Adrenal gland (tissue), 12 donors: ENCODE measurements around the gene MAST4. TPM values are rescaled to one million over a fixed set of nuclear protein-coding genes. Genes with fewer than 3 reads are reported as not detected.

Experiments
- DNase-seq, 7 donors: peaks; one replicate each; pipeline ENCODE4 v3.0.0-alpha.2; 2019 to 2020
- H3K27ac ChIP-seq, 5 donors: fragments of 200-600 bp; sonication (generic) in 4 of 5; 1 replicate in 3 of 5; 2 replicates in 2 of 5; pipeline versions ENCODE4 v1.5.1 to v1.8.0; 2016 to 2020; ENCODE audit warnings: mild to moderate bottlenecking in 1 of 5
- H3K27me3 ChIP-seq: fragments of 200-600 bp; 2 replicates; pipeline ENCODE4 v1.8.0; 2021
- H3K36me3 ChIP-seq, 2 donors: fragments of 200-600 bp; replicated peaks in 1 of 2; 1 replicate in 1 of 2; 2 replicates in 1 of 2; pipeline versions ENCODE4 v1.5.1 to v1.8.0; 2018 to 2022
- H3K4me1 ChIP-seq, 2 donors: fragments of 200-600 bp; replicated peaks in 1 of 2; 1 replicate in 1 of 2; 2 replicates in 1 of 2; pipeline versions ENCODE4 v1.5.1 to v1.8.0; 2018 to 2021
- H3K4me3 ChIP-seq, 4 donors: fragments of 200-600 bp; sonication (generic) in 3 of 4; one replicate each; pipeline ENCODE4 v1.5.1; 2016 to 2018
- H3K9me3 ChIP-seq, 3 donors: fragments of 200-600 bp; sonication (generic) in 1 of 3; replicated peaks in 1 of 3; 1 replicate in 2 of 3; 2 replicates in 1 of 3; pipeline versions ENCODE4 v1.5.1 to v1.8.0; 2016 to 2021
- CTCF ChIP-seq, 6 experiments: fragments of 450-650 bp in 4 of 6; fragments of 200-600 bp in 2 of 6; sonication (generic) in 1 of 6; IDR thresholded peaks; 1 replicate in 5 of 6; 2 replicates in 1 of 6; pipeline versions ENCODE4 v1.5.1 to v1.8.0; 2016 to 2021; ENCODE audit warnings: antibody characterized with exemption in 6 of 6, mild to moderate bottlenecking in 2 of 6, moderate library complexity in 1 of 6
- POLR2A ChIP-seq, 2 donors: fragments of 450-650 bp; IDR thresholded peaks; one replicate each; pipeline ENCODE4 v1.6.1; 2017; ENCODE audit warnings: antibody characterized with exemption in 2 of 2, mild to moderate bottlenecking in 2 of 2, moderate library complexity in 1 of 2
- WGBS, 4 donors: extraction: QIAGEN DNeasy Blood & Tissue Kit in 2 of 4; methylation state at CpG; one replicate each; pipeline versions ENCODE4 v1.1.5 to v1.1.7; 2013 to 2017; 5-methylcytosine and 5-hydroxymethylcytosine counted together
- intact Hi-C, 2 donors: fragments of 100-400 bp; cut with DNase I; formaldehyde crosslinking; loops; one replicate each; pipeline versions ENCODE4 v1.14.1 to v1.15.0; 2022 to 2023
- polyA plus RNA-seq, 3 donors: library from polyadenylated mRNA; stranded (reverse); fragments of 200-250 nt in 2 of 3; fragments of 350-450 nt in 1 of 3; fragmentation: Illumina TruSeq in 1 of 3; extraction: RNeasy Lipid Tissue Mini Kit (QIAGEN cat#74804) in 1 of 3; gene quantifications; one replicate each; pipeline ENCODE4 v1.2.3, GENCODE V29; 2013 to 2014
- total RNA-seq, 9 donors: library from RNA; depleted of rRNA in 4 of 9; stranded (reverse); fragments of >200 nt in 4 of 9; fragments of 120-200 nt in 1 of 9; fragmentation: NEBNext Ultra II Directional in 1 of 9; extraction: Animal tissue kit (Norgen Biotek cat#: 25700) in 1 of 9; gene quantifications; one replicate each; pipeline versions ENCODE4 v1.1.0 to v1.2.4, GENCODE V29; 2013 to 2023
- donor health status: healthy with polysubstance abuse.
- donor health status: Bipolar disorder and iron deficiency.
- donor health status: DM: yes; HTN: yes; CAD: no.
- donor health status: DM: no; HTN: no; CAD: no.
- donor health status: DM: no; HTN: no; CAD: no.
- donor health status: DM: yes; HTN: yes; CAD: no.

The MAST4 gene
- total and polyA plus RNA-seq, 12 donors = 12.3 to 95.0 (median 42.8) TPM

DNA sequence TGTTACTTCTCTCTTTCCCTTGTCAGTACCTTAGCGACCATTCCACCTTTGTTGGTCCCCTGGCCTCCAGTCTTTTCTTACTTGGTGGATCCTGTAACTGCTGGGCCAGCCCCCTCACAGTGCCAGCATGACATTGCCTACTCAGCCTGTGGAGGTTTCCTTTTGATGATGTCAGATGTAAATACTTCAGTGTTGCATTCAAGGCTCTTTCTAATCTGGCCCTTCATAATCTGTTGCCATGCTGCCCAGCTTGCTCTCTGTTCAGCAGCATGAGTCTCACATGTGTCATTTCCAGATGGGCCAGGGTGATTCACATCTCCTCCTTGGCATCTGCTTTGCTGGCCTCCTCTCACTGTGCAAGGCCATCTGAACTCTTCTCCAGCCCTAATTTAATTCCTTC is 57.1 kb downstream of the MAST4 start:
- H3K27me3 ChIP-seq = no peaks in the 10 kb centered on the region
- intact Hi-C loops = no loop called here
- 76 to 81% (median 78%) methylated on average over 1 of the region's 1 CpG for WGBS, 4 donors

DNA sequence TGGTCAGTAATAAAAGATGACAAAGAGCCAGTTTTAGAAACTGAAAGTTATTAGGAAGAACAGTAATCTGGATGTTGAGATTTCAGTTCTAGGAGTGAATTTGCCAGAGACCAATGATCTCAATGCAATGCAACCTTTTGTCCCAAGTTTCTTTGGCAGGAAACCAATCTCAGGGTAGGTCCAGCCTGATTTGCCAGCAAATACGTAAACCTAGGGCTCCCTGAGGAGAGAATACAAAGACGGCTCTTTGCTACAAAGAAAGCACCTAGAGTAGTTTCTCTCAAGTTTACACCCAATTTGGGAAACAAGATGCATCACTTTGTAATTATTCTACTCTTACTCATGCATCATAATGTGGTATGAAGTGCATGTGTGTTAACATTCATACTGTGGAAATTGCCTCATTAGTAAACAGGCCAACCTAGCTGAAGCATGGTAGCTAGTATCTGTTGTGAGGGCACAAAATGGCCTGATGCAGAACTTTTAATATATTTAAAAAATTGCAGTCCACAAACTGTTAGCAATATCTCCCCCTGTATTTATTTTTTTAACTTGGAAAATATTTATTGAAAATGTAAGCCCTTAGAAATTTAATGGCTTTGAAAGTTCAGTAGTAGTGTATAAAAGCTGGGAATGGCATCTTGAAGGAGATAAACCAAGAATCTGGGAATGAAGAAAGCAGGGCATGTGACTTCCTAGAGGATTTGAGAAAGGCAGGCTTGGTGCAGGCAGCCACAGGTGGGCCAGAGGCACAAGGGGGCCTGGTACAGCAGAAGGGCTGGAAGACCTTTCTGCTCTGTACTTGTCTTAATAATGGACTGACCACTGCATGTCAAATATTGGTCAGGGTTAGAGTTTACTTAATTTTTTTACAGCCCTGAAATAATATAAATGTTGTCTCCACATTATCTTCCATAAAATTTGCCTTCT is 59.5 kb downstream of the MAST4 start:
- DNase-seq = peak in 1 of 7 donors; percentile 18
- WGBS, 4 donors = 42 to 76% (median 61%) methylated on average over 2 of the region's 2 CpGs
- TF ChIP-seq CTCF (IDR thresholded peaks at IDR 0.05) (no peak), POLR2A (IDR thresholded peaks at IDR 0.05) (no peak)
- Histone ChIP-seq H3K27me3 (no peaks in the 10 kb centered on the region), H3K4me3 (no peak overlapping the region), H3K4me1 (peaks cover 3 to 8% of the 10 kb centered on the region in 2 donors), H3K27ac (no peak overlapping the region), H3K36me3 (no peaks in the 10 kb centered on the region), H3K9me3 (no peaks in the 10 kb centered on the region)
- intact Hi-C loops = no loop called here

More for the DNA sequence above, 57.1 kb downstream of the MAST4 start:
- Histone ChIP-seq H3K36me3 (no peaks in the 10 kb centered on the region), H3K4me3 (no peak overlapping the region), H3K4me1 (peaks cover 3 to 8% of the 10 kb centered on the region in 2 donors), H3K9me3 (no peaks in the 10 kb centered on the region), H3K27ac (peak overlapping the region; percentile 34 to 78 (median 67))
- no peak for TF ChIP-seq CTCF (IDR thresholded peaks at IDR 0.05)
- TF ChIP-seq POLR2A (IDR thresholded peaks at IDR 0.05) = peak in 1 of 2 donors; percentile 25
- DNase-seq = peak; percentile 66 to 92 (median 89)

GRCh38 chr5:66658516-66658915 is 62.3 kb downstream of the MAST4 start:
- DNase-seq = no peak
- no peaks in the 10 kb centered on the region for H3K9me3 ChIP-seq
- H3K4me3 ChIP-seq = no peak overlapping the region
- no peaks in the 10 kb centered on the region for H3K36me3 ChIP-seq
- intact Hi-C loops = no loop called here
- peaks cover 3 to 14% of the 10 kb centered on the region in 2 donors for H3K4me1 ChIP-seq
- TF ChIP-seq CTCF (IDR thresholded peaks at IDR 0.05) = no peak
- TF ChIP-seq POLR2A (IDR thresholded peaks at IDR 0.05) = no peak
- 72 to 81% (median 75%) methylated on average over 2 of the region's 2 CpGs for WGBS, 4 donors
- no peaks in the 10 kb centered on the region for H3K27me3 ChIP-seq
- H3K27ac ChIP-seq = no peak overlapping the region

DNA sequence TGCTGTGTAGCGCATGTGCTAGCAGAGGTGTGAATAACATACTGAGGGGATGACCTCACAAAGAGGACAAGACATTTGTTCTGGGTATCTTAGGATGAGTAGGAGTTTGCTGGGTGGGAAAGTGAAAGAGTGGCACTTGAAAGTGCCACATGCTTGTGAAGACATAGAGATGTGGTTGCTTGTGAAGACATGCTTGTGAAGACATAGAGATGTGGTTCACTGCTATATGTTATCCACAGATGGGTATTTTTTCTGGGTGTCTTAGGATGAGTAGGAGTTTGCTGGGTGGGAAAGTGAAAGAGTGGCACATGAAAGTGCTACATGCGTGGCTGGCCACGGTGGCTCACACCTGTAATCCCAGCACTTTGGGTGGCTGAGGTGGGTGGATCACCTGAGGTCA is 63.6 kb downstream of the MAST4 start:
- TF ChIP-seq CTCF (IDR thresholded peaks at IDR 0.05) (no peak), POLR2A (IDR thresholded peaks at IDR 0.05) (no peak)
- intact Hi-C loops = no loop called here
- Histone ChIP-seq H3K4me1 (peaks cover 0 to 14% of the 10 kb centered on the region in 2 donors), H3K4me3 (no peak overlapping the region), H3K36me3 (no peaks in the 10 kb centered on the region), H3K9me3 (no peaks in the 10 kb centered on the region), H3K27me3 (no peaks in the 10 kb centered on the region), H3K27ac (no peak overlapping the region)
- 82 to 98% (median 94%) methylated on average over 3 of the region's 3 CpGs for WGBS, 4 donors
- no peak for DNase-seq
